Tibial nerve (tissue), 4 donors: ENCODE data around the gene WDR1. TPM values are rescaled to one million over a fixed set of nuclear protein-coding genes. Genes with fewer than 3 reads are reported as not detected.

Experiments used
- DNase-seq, 2 donors: peaks; one replicate each; pipeline ENCODE4 v3.0.0-alpha.2; 2019; ENCODE audit warnings: low spot score in 2 of 2
- H3K27ac ChIP-seq, 4 donors: fragments of 200-600 bp; sonication (generic) in 3 of 4; one replicate each; pipeline ENCODE4 v1.5.1; 2017 to 2019; ENCODE audit warnings: mild to moderate bottlenecking in 1 of 4
- H3K27me3 ChIP-seq, 2 donors: fragments of 200-600 bp; sonication (generic) in 1 of 2; one replicate each; pipeline versions ENCODE4 v1.5.1 to v1.6.0; 2017 to 2019
- H3K36me3 ChIP-seq, 3 donors: fragments of 200-600 bp; sonication (generic); one replicate each; pipeline ENCODE4 v1.5.1; 2018 to 2019
- H3K4me1 ChIP-seq, 4 donors: fragments of 200-600 bp; sonication (generic) in 3 of 4; one replicate each; pipeline ENCODE4 v1.5.1; 2017 to 2019
- H3K4me3 ChIP-seq, 4 donors: fragments of 200-600 bp; sonication (generic) in 3 of 4; one replicate each; pipeline ENCODE4 v1.5.1; 2017 to 2019; ENCODE audit warnings: mild to moderate bottlenecking in 1 of 4, moderate library complexity in 1 of 4
- H3K9me3 ChIP-seq, 4 donors: fragments of 200-600 bp; sonication (generic) in 3 of 4; one replicate each; pipeline ENCODE4 v1.5.1; 2017 to 2019
- EP300 ChIP-seq, 2 donors: sonication (generic); formaldehyde crosslinking; IDR thresholded peaks; one replicate each; pipeline ENCODE4 v1.6.1; 2017; ENCODE audit warnings: antibody characterized with exemption in 2 of 2, mild to moderate bottlenecking in 1 of 2
- POLR2A ChIP-seq, 2 donors: fragments of 450-650 bp; IDR thresholded peaks; one replicate each; pipeline ENCODE4 v1.6.1; 2017; ENCODE audit warnings: antibody characterized with exemption in 2 of 2, mild to moderate bottlenecking in 2 of 2, moderate library complexity in 2 of 2
- WGBS, 2 donors: methylation state at CpG; one replicate each; pipeline ENCODE4 v1.1.5; 2018; 5-methylcytosine and 5-hydroxymethylcytosine counted together
- total RNA-seq, 4 donors: library from RNA; depleted of rRNA; stranded (reverse); fragments of >200 nt; gene quantifications; one replicate each; pipeline ENCODE4 v1.1.0, GENCODE V29; 2016
- TF ChIP-seq, protein P1 (sequence below), 5 experiments: fragments of 200-600 bp in 3 of 5; fragments of 450-650 bp in 2 of 5; sonication (generic) in 3 of 5; IDR thresholded peaks; one replicate each; pipeline ENCODE4 v1.5.1; 2016 to 2019; ENCODE audit warnings: antibody characterized with exemption in 5 of 5, mild to moderate bottlenecking in 3 of 5, moderate library complexity in 2 of 5

Gene WDR1
- total RNA-seq, 4 donors from 2014 or later: 142 to 204 (median 148) TPM

DNA sequence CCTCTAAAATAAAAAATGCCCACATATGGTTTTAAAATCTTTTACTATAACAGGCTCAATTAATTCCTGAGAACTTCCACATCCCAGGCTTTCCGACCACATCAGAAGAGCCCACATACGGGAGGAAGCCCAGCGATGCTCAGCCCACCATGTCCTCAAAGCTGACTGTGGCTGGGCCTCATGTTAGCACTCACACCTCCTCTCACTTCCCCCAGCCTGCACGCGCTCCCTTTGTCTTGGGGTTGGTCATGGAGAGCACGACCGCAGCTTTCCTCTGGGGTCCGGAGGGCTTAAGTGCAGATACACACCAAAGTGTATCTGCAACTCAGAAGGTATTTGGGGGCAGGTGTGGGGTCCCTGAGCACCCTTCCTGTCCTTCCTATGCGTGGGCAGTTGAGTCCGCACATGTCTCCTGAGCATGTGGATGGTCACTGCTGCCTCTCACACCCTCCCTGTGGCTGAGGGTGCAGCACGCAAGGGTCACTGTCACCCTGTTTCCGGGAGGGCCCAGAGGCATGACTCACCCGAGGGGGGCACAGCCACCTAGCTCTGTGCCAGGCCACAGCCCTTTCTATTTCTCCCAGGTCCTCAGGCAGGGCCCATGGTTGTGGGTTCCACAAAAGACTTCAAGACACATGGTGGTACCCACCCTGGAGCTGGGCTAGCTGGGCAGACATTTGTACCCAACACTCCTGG, 21.2 kb downstream of the WDR1 start:
- Histone ChIP-seq H3K9me3 (no peaks in the 10 kb centered on the region), H3K27me3 (no peaks in the 10 kb centered on the region), H3K36me3 (peaks cover 4 to 89% (median 17%) of the 10 kb centered on the region in 3 donors), H3K4me1 (peaks cover 0 to 84% (median 64%) of the 10 kb centered on the region in 4 donors), H3K27ac (peak overlapping the region; percentile 51 to 89 (median 70)), H3K4me3 (no peak overlapping the region)
- 70 to 80% methylated on average over 13 of the region's 13 CpGs for WGBS, 2 donors
- DNase-seq: no peak
- TF ChIP-seq EP300 (IDR thresholded peaks at IDR 0.05) (no peak), POLR2A (IDR thresholded peaks at IDR 0.05) (no peak)
- TF ChIP-seq, protein P1, sequence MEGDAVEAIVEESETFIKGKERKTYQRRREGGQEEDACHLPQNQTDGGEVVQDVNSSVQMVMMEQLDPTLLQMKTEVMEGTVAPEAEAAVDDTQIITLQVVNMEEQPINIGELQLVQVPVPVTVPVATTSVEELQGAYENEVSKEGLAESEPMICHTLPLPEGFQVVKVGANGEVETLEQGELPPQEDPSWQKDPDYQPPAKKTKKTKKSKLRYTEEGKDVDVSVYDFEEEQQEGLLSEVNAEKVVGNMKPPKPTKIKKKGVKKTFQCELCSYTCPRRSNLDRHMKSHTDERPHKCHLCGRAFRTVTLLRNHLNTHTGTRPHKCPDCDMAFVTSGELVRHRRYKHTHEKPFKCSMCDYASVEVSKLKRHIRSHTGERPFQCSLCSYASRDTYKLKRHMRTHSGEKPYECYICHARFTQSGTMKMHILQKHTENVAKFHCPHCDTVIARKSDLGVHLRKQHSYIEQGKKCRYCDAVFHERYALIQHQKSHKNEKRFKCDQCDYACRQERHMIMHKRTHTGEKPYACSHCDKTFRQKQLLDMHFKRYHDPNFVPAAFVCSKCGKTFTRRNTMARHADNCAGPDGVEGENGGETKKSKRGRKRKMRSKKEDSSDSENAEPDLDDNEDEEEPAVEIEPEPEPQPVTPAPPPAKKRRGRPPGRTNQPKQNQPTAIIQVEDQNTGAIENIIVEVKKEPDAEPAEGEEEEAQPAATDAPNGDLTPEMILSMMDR (IDR thresholded peaks at IDR 0.05): no peak

DNA sequence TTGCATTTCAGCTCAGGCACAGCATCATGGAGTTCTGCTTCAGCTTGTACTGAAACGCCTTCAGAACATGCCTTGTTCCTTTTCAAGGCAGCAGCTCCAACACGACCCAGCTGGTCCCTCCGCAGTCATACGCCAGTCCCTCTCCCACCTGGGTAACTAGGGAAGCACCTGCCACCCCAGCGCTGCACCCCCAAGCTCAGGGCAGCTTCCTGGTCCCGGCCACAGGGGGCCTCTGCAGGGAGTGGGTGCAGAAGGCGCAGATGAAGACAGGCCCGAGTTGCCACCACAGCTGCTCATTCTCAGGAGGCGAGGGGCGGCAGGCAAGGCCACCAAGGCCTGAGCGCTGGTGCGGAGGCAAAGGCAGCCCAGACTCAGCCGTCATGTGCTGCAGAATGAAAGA, 21.8 kb downstream of the WDR1 start:
- no peaks in the 10 kb centered on the region for H3K27me3 ChIP-seq
- H3K9me3 ChIP-seq: no peaks in the 10 kb centered on the region
- WGBS, 2 donors: 70 to 83% methylated on average over 12 to 13 of the region's 13 CpGs
- H3K4me3 ChIP-seq: no peak overlapping the region
- peaks cover 0 to 83% (median 63%) of the 10 kb centered on the region in 4 donors for H3K4me1 ChIP-seq
- H3K36me3 ChIP-seq: peaks cover 4 to 89% (median 20%) of the 10 kb centered on the region in 3 donors
- DNase-seq: no peak
- TF ChIP-seq EP300 (IDR thresholded peaks at IDR 0.05): no peak
- peak overlapping the region; percentile 51 to 89 (median 70) for H3K27ac ChIP-seq

DNA sequence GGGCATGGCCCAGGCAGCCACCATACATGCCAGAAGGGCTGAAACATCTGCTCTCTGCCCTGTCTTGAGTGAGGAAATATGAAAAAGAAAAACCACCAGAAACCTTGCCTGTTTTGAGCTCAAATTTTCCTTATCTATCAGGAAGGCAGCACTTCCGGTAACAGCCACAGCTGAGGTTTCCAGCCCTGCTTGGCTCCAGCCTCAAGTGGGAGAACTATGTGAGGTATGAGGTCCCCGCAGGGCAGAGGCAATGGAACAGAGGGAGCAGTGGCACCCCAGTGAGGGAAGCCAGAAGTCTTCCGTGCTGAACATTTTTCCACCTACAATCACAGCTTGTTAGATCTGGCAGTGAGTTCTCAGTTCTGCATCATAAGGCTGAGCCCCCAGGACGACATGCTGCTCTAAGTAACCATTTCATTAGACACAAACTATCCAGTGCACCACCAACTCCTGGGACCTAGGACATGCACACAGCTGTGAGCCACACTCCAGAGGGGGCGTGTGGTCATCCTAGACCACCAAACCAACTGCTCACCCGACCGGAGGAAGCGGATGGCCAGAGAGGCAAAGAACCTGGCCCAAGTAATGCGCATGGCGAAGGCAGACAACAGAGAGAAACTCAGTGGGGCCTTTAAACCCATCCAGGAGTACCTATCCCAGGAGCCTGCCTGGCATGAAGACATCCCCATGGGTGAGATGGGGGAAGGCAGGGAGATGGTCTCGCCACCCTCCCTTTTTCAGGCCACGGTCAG, 22.6 kb downstream of the WDR1 start:
- peaks cover 0 to 77% (median 59%) of the 10 kb centered on the region in 4 donors for H3K4me1 ChIP-seq
- WGBS, 2 donors: 67 to 76% methylated on average over 12 of the region's 12 CpGs

DNA sequence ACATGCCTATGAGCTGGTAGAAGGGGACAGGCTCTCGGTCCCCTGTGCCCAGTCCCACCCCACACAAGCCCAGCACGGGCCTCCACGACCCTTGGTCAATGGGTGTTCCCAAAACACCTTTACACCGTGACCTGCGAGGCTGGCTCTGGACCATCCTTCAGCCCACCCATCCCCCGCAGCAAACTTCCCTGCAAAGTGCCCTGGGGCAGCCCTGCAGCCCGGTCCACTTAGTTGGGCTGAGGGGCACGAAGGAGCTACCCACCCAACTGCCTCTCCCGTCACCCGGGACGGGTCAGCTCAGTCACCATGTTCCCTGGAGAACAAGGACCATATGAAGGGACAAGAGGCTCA, 23.4 kb downstream of the WDR1 start:
- Histone ChIP-seq H3K4me3 (no peak overlapping the region), H3K4me1 (peaks cover 0 to 70% (median 56%) of the 10 kb centered on the region in 4 donors), H3K9me3 (no peaks in the 10 kb centered on the region), H3K27ac (peak overlapping the region; percentile 36 to 89 (median 62)), H3K27me3 (no peaks in the 10 kb centered on the region), H3K36me3 (peaks cover 8 to 90% (median 25%) of the 10 kb centered on the region in 3 donors)
- DNase-seq: no peak
- TF ChIP-seq EP300 (IDR thresholded peaks at IDR 0.05) (no peak), POLR2A (IDR thresholded peaks at IDR 0.05) (no peak)
- TF ChIP-seq, protein P1 (IDR thresholded peaks at IDR 0.05): no peak
- 81% methylated on average over 10 to 11 of the region's 11 CpGs for WGBS, 2 donors

More for the DNA sequence above, 22.6 kb downstream of the WDR1 start:
- H3K27me3 ChIP-seq: no peaks in the 10 kb centered on the region
- H3K9me3 ChIP-seq: no peaks in the 10 kb centered on the region
- H3K27ac ChIP-seq: peak overlapping the region; percentile 14 to 89 (median 62)
- no peak overlapping the region for H3K4me3 ChIP-seq
- TF ChIP-seq EP300 (IDR thresholded peaks at IDR 0.05) (peak in 1 of 2 donors; percentile 29), POLR2A (IDR thresholded peaks at IDR 0.05) (no peak)
- TF ChIP-seq, protein P1 (IDR thresholded peaks at IDR 0.05): no peak
- peaks cover 4 to 90% (median 20%) of the 10 kb centered on the region in 3 donors for H3K36me3 ChIP-seq
- no peak for DNase-seq

DNA sequence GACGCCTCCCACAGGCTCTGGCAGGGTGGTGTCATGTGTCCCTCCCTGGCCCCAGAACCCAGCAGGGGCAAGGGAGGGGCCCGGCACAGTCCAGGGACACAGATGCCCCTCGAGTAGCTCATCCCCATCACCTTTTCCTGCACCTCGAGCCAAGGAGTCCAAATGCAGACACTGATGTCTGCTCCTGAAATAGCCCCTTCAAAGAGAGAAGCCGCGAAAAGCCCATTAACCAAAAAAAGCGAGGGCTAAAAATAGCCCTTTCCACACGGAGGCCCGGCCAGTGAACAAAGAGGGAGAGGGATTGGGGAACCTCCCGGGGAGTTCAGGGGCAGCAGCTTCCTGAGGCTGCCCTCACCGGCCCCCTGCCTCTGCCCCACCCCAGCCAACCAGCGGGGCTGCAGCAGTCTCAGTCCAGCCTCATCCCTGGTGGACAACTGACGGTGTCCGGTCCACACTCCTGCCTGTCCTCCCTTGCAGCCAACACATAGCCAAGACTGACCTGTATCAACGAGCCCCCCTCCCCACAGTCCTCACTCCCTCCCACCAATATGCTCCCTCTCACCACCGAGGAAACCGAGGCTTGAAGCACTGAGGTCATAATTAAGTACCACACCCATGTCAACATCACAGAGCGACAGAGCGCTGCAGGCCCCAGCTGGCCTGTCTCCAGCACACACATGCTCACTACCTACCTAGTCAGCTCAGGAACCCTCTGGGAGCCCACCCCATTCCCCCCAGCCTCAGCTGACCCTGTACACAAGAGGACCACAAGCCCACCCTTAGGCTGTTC, 23.9 kb downstream of the WDR1 start:
- TF ChIP-seq POLR2A (IDR thresholded peaks at IDR 0.05) (no peak), EP300 (IDR thresholded peaks at IDR 0.05) (no peak)
- TF ChIP-seq, protein P1 (IDR thresholded peaks at IDR 0.05): no peak

More for the DNA sequence above, 23.9 kb downstream of the WDR1 start:
- Histone ChIP-seq H3K36me3 (peaks cover 13 to 90% (median 31%) of the 10 kb centered on the region in 3 donors), H3K27me3 (no peaks in the 10 kb centered on the region), H3K4me1 (peaks cover 0 to 64% (median 54%) of the 10 kb centered on the region in 4 donors), H3K4me3 (no peak overlapping the region), H3K9me3 (no peaks in the 10 kb centered on the region), H3K27ac (peak overlapping the region; percentile 36 to 89 (median 62))
- DNase-seq: no peak
- WGBS, 2 donors: 33 to 42% methylated on average over 19 of the region's 19 CpGs
